GM23338 (cell line): Measurements from ENCODE around the gene S100PBP. TPM values are rescaled to one million over a fixed set of nuclear protein-coding genes. Genes with fewer than 3 reads are reported as not detected.

ENCODE experiments used
- ATAC-seq: fragments of 200-7000 bp; cut with Tn5 transposase; 3 replicates; pipeline ENCODE4 v1.9.1; 2020
- DNase-seq: peaks from one replicate; pipeline ENCODE4 v3.0.0-alpha.2; 2015; ENCODE audit warnings: low spot score
- H2AFZ ChIP-seq: fragments of 200-600 bp; sonication (generic); 2 replicates; pipeline ENCODE4 v1.8.0; 2016; ENCODE audit warnings: antibody characterized with exemption, mild to moderate bottlenecking, moderate library complexity
- H3F3A ChIP-seq: fragments of 200-600 bp; sonication (generic); replicated peaks from 2 replicates; pipeline ENCODE4 v1.8.0; 2017; ENCODE audit warnings: antibody characterized with exemption, mixed run types, low read depth
- H3K27ac ChIP-seq: fragments of 200-600 bp; sonication (generic); 2 replicates; pipeline ENCODE4 v1.6.1; 2016; ENCODE audit warnings: low read depth
- H3K27me3 ChIP-seq: fragments of 200-600 bp; sonication (generic); 2 replicates; pipeline ENCODE4 v1.8.0; 2016; ENCODE audit warnings: mild to moderate bottlenecking, mixed run types, moderate library complexity; ENCODE audit not compliant: insufficient read depth
- H3K36me3 ChIP-seq: fragments of 200-600 bp; sonication (generic); 2 replicates; pipeline ENCODE4 v1.8.0; 2016; ENCODE audit warnings: mild to moderate bottlenecking; ENCODE audit not compliant: insufficient read depth
- H3K4me1 ChIP-seq: fragments of 200-600 bp; sonication (generic); 2 replicates; pipeline ENCODE4 v1.8.0; 2016; ENCODE audit warnings: mild to moderate bottlenecking, moderate library complexity; ENCODE audit not compliant: insufficient read depth
- H3K4me2 ChIP-seq: fragments of 200-600 bp; sonication (generic); 2 replicates; pipeline ENCODE4 v1.7.1; 2017; ENCODE audit warnings: mixed run types
- H3K4me3 ChIP-seq: fragments of 200-600 bp; sonication (generic); 2 replicates; pipeline ENCODE4 v1.6.1; 2016; ENCODE audit warnings: mixed run types
- H3K79me2 ChIP-seq: fragments of 200-600 bp; sonication (generic); replicated peaks from 2 replicates; pipeline ENCODE4 v1.8.0; 2017; ENCODE audit warnings: mild to moderate bottlenecking; ENCODE audit not compliant: insufficient read depth
- H3K9me2 ChIP-seq: fragments of 200-600 bp; sonication (generic); 2 replicates; pipeline ENCODE4 v1.8.0; 2017; ENCODE audit not compliant: insufficient read depth
- H4K20me1 ChIP-seq: fragments of 200-600 bp; sonication (generic); replicated peaks from 2 replicates; pipeline ENCODE4 v1.8.0; 2017; ENCODE audit warnings: mild to moderate bottlenecking; ENCODE audit not compliant: insufficient read depth
- H3K27ac Mint-ChIP-seq: 2 replicates; pipeline ENCODE4 v1.8.0; 2020; ENCODE audit warnings: inconsistent platforms, mild to moderate bottlenecking, moderate library complexity, mixed read lengths
- H3K27me3 Mint-ChIP-seq: 3 replicates; pipeline ENCODE4 v1.8.0; 2022; ENCODE audit warnings: low read depth, mild to moderate bottlenecking, moderate library complexity, mixed read lengths, inconsistent platforms; ENCODE audit not compliant: insufficient read depth, poor library complexity
- H3K36me3 Mint-ChIP-seq: 3 replicates; pipeline ENCODE4 v1.8.0; 2021; ENCODE audit warnings: low read depth, mild to moderate bottlenecking, inconsistent platforms, moderate library complexity, mixed read lengths
- H3K4me1 Mint-ChIP-seq: 3 replicates; pipeline ENCODE4 v1.8.0; 2020; ENCODE audit warnings: mild to moderate bottlenecking, inconsistent platforms, mixed read lengths
- H3K4me3 Mint-ChIP-seq: 3 replicates; pipeline ENCODE4 v1.8.0; 2021; ENCODE audit warnings: moderate library complexity, mild to moderate bottlenecking, inconsistent platforms, mixed read lengths
- H3K9me3 Mint-ChIP-seq: 3 replicates; pipeline ENCODE4 v1.8.0; 2020; ENCODE audit warnings: moderate library complexity, mild to moderate bottlenecking, inconsistent platforms, mixed read lengths
- CREB1 ChIP-seq: fragments of 250-450 bp; sonication (Bioruptor Pico); IDR thresholded peaks from 2 replicates; pipeline ENCODE4 v1.5.0; 2020; ENCODE audit warnings: low read depth, mild to moderate bottlenecking, moderate library complexity
- JUNB ChIP-seq: IDR thresholded peaks from one replicate; pipeline ENCODE4 v1.6.1; 2016; ENCODE audit warnings: antibody characterized with exemption; ENCODE audit not compliant: unreplicated experiment
- POLR2AphosphoS5 ChIP-seq: IDR thresholded peaks from 2 replicates; pipeline ENCODE4 v1.6.1; 2016; ENCODE audit warnings: antibody characterized with exemption, low read depth
- STAT1 ChIP-seq: IDR thresholded peaks from one replicate; pipeline ENCODE4 v1.6.1; 2016; ENCODE audit warnings: antibody characterized with exemption; ENCODE audit not compliant: unreplicated experiment
- ZNF331 ChIP-seq: fragments of 250-450 bp; sonication (Bioruptor Pico); IDR thresholded peaks from 2 replicates; pipeline ENCODE4 v1.5.0; 2020; ENCODE audit warnings: low read depth, mild to moderate bottlenecking, moderate library complexity
- polyA plus RNA-seq: library from polyadenylated mRNA; unstranded; fragments of >200 nt; fragmentation: Nextera tagmentation; extraction: Ambion mirVana; gene quantifications from 2 replicates; pipeline ENCODE4 v1.2.1, GENCODE V29; 2016
- total RNA-seq: library from RNA; depleted of rRNA; stranded (reverse); fragments of >200 nt; shearing (Covaris generic); gene quantifications from 2 replicates; pipeline ENCODE4 v1.2.3, GENCODE V29; 2014
- TF ChIP-seq, protein P1 (sequence below): IDR thresholded peaks from 2 replicates; pipeline ENCODE4 v1.6.1; 2016; ENCODE audit warnings: antibody characterized with exemption
- TF ChIP-seq, protein P2 (sequence below): fragments of 250-450 bp; sonication (Bioruptor Pico); IDR thresholded peaks from 2 replicates; pipeline ENCODE4 v1.5.0; 2020; ENCODE audit warnings: mild to moderate bottlenecking, moderate library complexity

Gene S100PBP
- total and polyA plus RNA-seq, 2 experiments from 2014 or later = 30.6 to 65.2 TPM

DNA sequence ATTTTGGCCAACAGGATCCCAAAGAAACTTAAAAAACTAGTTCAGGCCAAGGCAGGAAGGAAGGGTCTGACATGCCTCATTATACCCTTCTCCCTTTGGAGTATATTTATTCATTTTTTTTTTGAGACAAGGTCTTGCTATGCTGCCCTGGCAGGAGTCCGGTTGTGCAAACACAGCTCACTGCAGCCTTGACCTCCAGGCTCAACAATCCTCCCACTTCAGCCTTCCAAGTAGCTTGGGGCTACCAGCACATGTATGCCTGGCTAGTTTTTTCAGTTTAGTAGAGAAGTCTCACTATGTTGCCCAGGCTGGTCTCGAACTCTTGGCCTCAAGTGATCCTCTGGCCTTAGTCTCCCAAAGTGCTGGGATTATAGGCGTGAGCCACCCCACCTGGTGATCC, 5.5 kb upstream of the S100PBP start:
- Mint-ChIP-seq H3K36me3 (peaks cover 87% of the 10 kb centered on the region), H3K4me3 (peak overlapping the region; percentile 31; the same call in 1 of the 3 replicates), H3K4me1 (peaks cover 39% of the 10 kb centered on the region), H3K27ac (peak overlapping the region; percentile 94), H3K27me3 (peaks cover 7% of the 10 kb centered on the region), H3K9me3 (no peaks in the 10 kb centered on the region; the same call in 2 of the 3 replicates)
- peaks cover 35% of the 10 kb centered on the region for H3K4me1 ChIP-seq
- H3K9me2 ChIP-seq = no peaks in the 10 kb centered on the region
- peak overlapping the region; percentile 59 for H3K4me2 ChIP-seq
- peak overlapping the region; percentile 31; the same call in 1 of the 2 replicates for H3K4me3 ChIP-seq
- DNase-seq = no peak
- TF ChIP-seq, protein P1, sequence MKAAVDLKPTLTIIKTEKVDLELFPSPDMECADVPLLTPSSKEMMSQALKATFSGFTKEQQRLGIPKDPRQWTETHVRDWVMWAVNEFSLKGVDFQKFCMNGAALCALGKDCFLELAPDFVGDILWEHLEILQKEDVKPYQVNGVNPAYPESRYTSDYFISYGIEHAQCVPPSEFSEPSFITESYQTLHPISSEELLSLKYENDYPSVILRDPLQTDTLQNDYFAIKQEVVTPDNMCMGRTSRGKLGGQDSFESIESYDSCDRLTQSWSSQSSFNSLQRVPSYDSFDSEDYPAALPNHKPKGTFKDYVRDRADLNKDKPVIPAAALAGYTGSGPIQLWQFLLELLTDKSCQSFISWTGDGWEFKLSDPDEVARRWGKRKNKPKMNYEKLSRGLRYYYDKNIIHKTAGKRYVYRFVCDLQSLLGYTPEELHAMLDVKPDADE = no peak
- no peak for TF ChIP-seq POLR2AphosphoS5
- peaks cover 3% of the 10 kb centered on the region for H3F3A ChIP-seq
- ATAC-seq = no peak
- H3K27me3 ChIP-seq = no peaks in the 10 kb centered on the region
- H4K20me1 ChIP-seq = peaks cover 60% of the 10 kb centered on the region
- H3K79me2 ChIP-seq = peaks cover 100% of the 10 kb centered on the region
- peak overlapping the region; percentile 76 for H3K27ac ChIP-seq
- H2AFZ ChIP-seq = no peak overlapping the region
- H3K36me3 ChIP-seq = peaks cover 54% of the 10 kb centered on the region

DNA sequence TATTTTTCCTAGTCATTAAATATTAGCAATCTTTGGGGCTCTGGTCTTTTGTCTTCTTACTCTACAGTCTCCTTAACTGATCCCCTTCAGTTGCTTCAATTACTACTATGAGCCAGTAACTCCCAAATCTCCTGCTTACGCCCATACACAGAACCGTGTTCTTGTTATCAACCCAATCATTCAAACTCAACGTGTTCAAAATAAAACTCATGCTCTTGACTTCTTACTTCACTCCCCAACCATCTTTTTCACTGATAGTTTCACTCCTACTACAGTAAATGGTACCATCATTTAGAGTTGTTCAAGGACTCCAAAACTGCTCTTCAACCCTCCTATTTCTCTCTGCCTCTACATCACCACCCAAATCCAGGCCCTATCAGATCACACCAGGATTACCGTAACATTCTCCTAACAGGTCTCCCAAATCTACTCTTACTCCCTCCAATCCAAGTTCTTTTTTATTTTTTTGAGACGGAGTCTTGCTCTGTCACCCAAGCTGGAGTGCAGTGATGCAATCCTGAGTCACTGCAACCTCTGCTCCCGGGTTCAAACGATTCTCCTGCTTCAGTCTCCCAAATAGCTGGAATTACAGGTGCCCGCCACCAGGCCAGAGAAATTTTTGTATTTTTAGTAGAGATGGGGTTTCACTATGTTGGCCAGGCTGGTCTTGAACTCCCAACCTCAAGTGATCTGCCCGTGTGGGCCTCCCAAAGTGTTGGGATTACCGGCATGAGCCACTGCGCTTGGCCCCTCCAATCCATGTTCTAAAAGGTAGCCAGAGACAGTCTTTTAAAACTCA, 3.3 kb upstream of the S100PBP start:
- ATAC-seq = no peak
- H3K9me3 Mint-ChIP-seq = no peaks in the 10 kb centered on the region
- DNase-seq = no peak
- H3K79me2 ChIP-seq = peaks cover 89% of the 10 kb centered on the region
- H3K4me3 Mint-ChIP-seq = peak overlapping the region; percentile 98
- H2AFZ ChIP-seq = no peak overlapping the region
- peak overlapping the region; percentile 63 for H3K27ac Mint-ChIP-seq
- peaks cover 65% of the 10 kb centered on the region for H3K36me3 Mint-ChIP-seq
- H3K27ac ChIP-seq = peak overlapping the region; percentile 65; the same call in 1 of the 2 replicates
- peak overlapping the region; percentile 88; the same call in 1 of the 2 replicates for H3K4me2 ChIP-seq
- H3K4me1 Mint-ChIP-seq = peaks cover 47% of the 10 kb centered on the region
- no peaks in the 10 kb centered on the region for H3K9me2 ChIP-seq
- peaks cover 36% of the 10 kb centered on the region for H3K36me3 ChIP-seq
- H3K4me1 ChIP-seq = peaks cover 41% of the 10 kb centered on the region
- H4K20me1 ChIP-seq = peaks cover 46% of the 10 kb centered on the region
- peaks cover 8% of the 10 kb centered on the region for H3F3A ChIP-seq
- peaks cover 7% of the 10 kb centered on the region for H3K27me3 Mint-ChIP-seq
- H3K27me3 ChIP-seq = no peaks in the 10 kb centered on the region
- peak overlapping the region; percentile 100; the same call in 1 of the 2 replicates for H3K4me3 ChIP-seq
- TF ChIP-seq STAT1 (no peak), POLR2AphosphoS5 (no peak), JUNB (no peak), CREB1 (no peak), ZNF331 (no peak)
- TF ChIP-seq, protein P1 = no peak
- TF ChIP-seq, protein P2, sequence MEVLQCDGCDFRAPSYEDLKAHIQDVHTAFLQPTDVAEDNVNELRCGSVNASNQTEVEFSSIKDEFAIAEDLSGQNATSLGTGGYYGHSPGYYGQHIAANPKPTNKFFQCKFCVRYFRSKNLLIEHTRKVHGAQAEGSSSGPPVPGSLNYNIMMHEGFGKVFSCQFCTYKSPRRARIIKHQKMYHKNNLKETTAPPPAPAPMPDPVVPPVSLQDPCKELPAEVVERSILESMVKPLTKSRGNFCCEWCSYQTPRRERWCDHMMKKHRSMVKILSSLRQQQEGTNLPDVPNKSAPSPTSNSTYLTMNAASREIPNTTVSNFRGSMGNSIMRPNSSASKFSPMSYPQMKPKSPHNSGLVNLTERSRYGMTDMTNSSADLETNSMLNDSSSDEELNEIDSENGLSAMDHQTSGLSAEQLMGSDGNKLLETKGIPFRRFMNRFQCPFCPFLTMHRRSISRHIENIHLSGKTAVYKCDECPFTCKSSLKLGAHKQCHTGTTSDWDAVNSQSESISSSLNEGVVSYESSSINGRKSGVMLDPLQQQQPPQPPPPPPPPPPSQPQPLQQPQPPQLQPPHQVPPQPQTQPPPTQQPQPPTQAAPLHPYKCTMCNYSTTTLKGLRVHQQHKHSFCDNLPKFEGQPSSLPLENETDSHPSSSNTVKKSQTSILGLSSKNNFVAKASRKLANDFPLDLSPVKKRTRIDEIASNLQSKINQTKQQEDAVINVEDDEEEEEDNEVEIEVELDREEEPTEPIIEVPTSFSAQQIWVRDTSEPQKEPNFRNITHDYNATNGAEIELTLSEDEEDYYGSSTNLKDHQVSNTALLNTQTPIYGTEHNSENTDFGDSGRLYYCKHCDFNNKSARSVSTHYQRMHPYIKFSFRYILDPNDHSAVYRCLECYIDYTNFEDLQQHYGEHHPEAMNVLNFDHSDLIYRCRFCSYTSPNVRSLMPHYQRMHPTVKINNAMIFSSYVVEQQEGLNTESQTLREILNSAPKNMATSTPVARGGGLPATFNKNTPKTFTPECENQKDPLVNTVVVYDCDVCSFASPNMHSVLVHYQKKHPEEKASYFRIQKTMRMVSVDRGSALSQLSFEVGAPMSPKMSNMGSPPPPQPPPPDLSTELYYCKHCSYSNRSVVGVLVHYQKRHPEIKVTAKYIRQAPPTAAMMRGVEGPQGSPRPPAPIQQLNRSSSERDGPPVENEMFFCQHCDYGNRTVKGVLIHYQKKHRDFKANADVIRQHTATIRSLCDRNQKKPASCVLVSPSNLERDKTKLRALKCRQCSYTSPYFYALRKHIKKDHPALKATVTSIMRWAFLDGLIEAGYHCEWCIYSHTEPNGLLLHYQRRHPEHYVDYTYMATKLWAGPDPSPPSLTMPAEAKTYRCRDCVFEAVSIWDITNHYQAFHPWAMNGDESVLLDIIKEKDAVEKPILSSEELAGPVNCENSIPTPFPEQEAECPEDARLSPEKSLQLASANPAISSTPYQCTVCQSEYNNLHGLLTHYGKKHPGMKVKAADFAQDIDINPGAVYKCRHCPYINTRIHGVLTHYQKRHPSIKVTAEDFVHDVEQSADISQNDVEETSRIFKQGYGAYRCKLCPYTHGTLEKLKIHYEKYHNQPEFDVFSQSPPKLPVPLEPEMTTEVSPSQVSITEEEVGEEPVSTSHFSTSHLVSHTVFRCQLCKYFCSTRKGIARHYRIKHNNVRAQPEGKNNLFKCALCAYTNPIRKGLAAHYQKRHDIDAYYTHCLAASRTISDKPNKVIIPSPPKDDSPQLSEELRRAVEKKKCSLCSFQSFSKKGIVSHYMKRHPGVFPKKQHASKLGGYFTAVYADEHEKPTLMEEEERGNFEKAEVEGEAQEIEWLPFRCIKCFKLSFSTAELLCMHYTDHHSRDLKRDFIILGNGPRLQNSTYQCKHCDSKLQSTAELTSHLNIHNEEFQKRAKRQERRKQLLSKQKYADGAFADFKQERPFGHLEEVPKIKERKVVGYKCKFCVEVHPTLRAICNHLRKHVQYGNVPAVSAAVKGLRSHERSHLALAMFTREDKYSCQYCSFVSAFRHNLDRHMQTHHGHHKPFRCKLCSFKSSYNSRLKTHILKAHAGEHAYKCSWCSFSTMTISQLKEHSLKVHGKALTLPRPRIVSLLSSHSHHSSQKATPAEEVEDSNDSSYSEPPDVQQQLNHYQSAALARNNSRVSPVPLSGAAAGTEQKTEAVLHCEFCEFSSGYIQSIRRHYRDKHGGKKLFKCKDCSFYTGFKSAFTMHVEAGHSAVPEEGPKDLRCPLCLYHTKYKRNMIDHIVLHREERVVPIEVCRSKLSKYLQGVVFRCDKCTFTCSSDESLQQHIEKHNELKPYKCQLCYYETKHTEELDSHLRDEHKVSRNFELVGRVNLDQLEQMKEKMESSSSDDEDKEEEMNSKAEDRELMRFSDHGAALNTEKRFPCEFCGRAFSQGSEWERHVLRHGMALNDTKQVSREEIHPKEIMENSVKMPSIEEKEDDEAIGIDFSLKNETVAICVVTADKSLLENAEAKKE (CRISPR knock-in tag) = no peak
